Keratinocyte (primary cell): ENCODE results near the gene IPO11. TPM values are rescaled to one million over a fixed set of nuclear protein-coding genes. Genes with fewer than 3 reads are reported as not detected.

ENCODE experiments used
- DNase-seq: peaks from one replicate; pipeline ENCODE4 v3.0.0-alpha.2; 2011; ENCODE audit warnings: low read depth, missing footprints, low spot score
- FAIRE-seq: peaks from 2 replicates; lab custom pipeline; 2011; peaks lifted over from hg19 to GRCh38; lab: Jason Lieb, UNC
- H2AFZ ChIP-seq: 2 replicates; pipeline ENCODE4 v1.6.0; 2012; ENCODE audit warnings: low read length, control low read depth, inconsistent platforms; ENCODE audit not compliant: control insufficient read depth
- H3K27ac ChIP-seq: 2 replicates; pipeline ENCODE4 v1.5.1; 2011; ENCODE audit warnings: low read length; ENCODE audit not compliant: control insufficient read depth, insufficient read depth
- H3K27me3 ChIP-seq: 3 replicates; pipeline ENCODE4 v1.6.0; 2011; ENCODE audit warnings: low read length; ENCODE audit not compliant: control insufficient read depth, insufficient read depth; ENCODE audit errors: extremely low read depth
- H3K36me3 ChIP-seq, 2 experiments: 2 replicates in 1 of 2; 3 replicates in 1 of 2; pipeline ENCODE4 v1.5.1; 2011; ENCODE audit warnings: low read length in 2 of 2, mild to moderate bottlenecking in 1 of 2; ENCODE audit not compliant: control insufficient read depth in 2 of 2, insufficient read depth in 2 of 2; ENCODE audit errors: extremely low read depth in 1 of 2
- H3K4me1 ChIP-seq: 3 replicates; pipeline ENCODE4 v1.5.1; 2011; ENCODE audit warnings: low read length; ENCODE audit not compliant: control insufficient read depth, insufficient read depth; ENCODE audit errors: extremely low read depth
- H3K4me2 ChIP-seq: 3 replicates; pipeline ENCODE4 v1.6.0; 2011; ENCODE audit warnings: low read depth, low read length; ENCODE audit not compliant: control insufficient read depth, insufficient read depth; ENCODE audit errors: extremely low read depth
- H3K4me3 ChIP-seq, 3 experiments: fragments of 200-600 bp in 1 of 3; sonication (generic) in 1 of 3; 2 replicates in 2 of 3; 3 replicates in 1 of 3; pipeline ENCODE4 v1.5.1; 2011 to 2016; ENCODE audit warnings: low read length in 3 of 3, mild to moderate bottlenecking in 3 of 3, control low read depth in 2 of 3, inconsistent platforms in 1 of 3, low read depth in 1 of 3, mixed read lengths in 1 of 3, mixed run types in 1 of 3, moderate library complexity in 1 of 3; ENCODE audit not compliant: control insufficient read depth in 2 of 3, insufficient read depth in 2 of 3; ENCODE audit errors: extremely low read depth in 1 of 3
- H3K79me2 ChIP-seq: 2 replicates; pipeline ENCODE4 v1.6.0; 2012; ENCODE audit warnings: low read length; ENCODE audit not compliant: control insufficient read depth, insufficient read depth
- H3K9ac ChIP-seq: 3 replicates; pipeline ENCODE4 v1.6.0; 2011; ENCODE audit warnings: low read length; ENCODE audit not compliant: control insufficient read depth, insufficient read depth; ENCODE audit errors: extremely low read depth
- H3K9me1 ChIP-seq: 3 replicates; pipeline ENCODE4 v1.6.0; 2011; ENCODE audit warnings: low read length; ENCODE audit not compliant: control insufficient read depth, insufficient read depth; ENCODE audit errors: extremely low read depth
- H3K9me3 ChIP-seq: 2 replicates; pipeline ENCODE4 v1.5.1; 2012; ENCODE audit warnings: low read depth, low read length; ENCODE audit not compliant: control insufficient read depth
- H4K20me1 ChIP-seq: 3 replicates; pipeline ENCODE4 v1.6.0; 2011; ENCODE audit warnings: low read length; ENCODE audit not compliant: control insufficient read depth, insufficient read depth; ENCODE audit errors: extremely low read depth
- EZH2 ChIP-seq: IDR thresholded peaks from one replicate; pipeline ENCODE4 v1.6.1; 2012; ENCODE audit warnings: inconsistent platforms, mild to moderate bottlenecking, low read length, moderate library complexity
- dilution Hi-C: fragments of 300-500 bp; cut with MboI; formaldehyde crosslinking; loops from one replicate; pipeline ENCODE4 v1.7.0; 2020; ENCODE audit warnings: low sequenced_read_pairs; ENCODE audit not compliant: extremely low pct_ligation_motif_present
- polyA plus RNA-seq, 5 experiments: library from polyadenylated mRNA; depleted of rRNA in 3 of 5; stranded (reverse) in 3 of 5; stranded (forward) in 1 of 5; unstranded in 1 of 5; fragments of >200 nt; gene quantifications; 1 replicate in 1 of 5; 2 replicates in 3 of 5; 3 replicates in 1 of 5; pipeline versions ENCODE4 v1.2.1 to v1.2.3, GENCODE V29; 2011 to 2012; ENCODE audit warnings: missing spikeins in 2 of 5, low read depth in 1 of 5, low replicate concordance in 1 of 5
- TF ChIP-seq, protein P1 (sequence below), 3 experiments: IDR thresholded peaks in 1 of 3; conservative IDR thresholded peaks in 1 of 3; optimal IDR thresholded peaks in 1 of 3; 2 replicates in 2 of 3; 3 replicates in 1 of 3; pipeline versions ENCODE3 to v1.5.1; 2011; ENCODE audit warnings: low read length in 3 of 3, mild to moderate bottlenecking in 3 of 3, moderate library complexity in 2 of 3, control low read depth in 1 of 3, inconsistent platforms in 1 of 3; ENCODE audit not compliant: insufficient read depth in 2 of 3; ENCODE audit errors: extremely low read depth in 1 of 3

IPO11 gene
- polyA plus RNA-seq, 1 donor (not counting 4 experiments of a cell fraction or from before 2014, with no cell fraction given): 34.7 TPM

DNA sequence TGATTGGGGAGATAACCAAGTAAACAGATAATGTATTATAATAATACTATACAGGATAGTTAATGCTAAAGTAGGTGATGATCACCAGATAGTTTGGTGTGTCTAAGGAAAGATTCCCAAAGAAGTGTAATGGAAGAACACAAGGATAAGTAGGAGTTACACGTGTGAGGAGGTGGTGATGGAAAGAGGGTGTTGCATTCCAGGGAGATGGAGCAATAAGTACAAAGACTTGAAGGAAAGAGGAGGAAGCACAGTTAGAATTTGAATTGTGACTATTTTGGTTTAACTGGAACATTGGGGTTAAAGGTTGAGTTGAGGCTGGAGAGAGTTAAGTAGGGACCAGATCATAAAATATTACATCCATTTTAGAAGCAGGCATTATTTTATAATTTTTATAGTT lies 76.9 kb downstream of the IPO11 start:
- no peak for TF ChIP-seq EZH2
- Histone ChIP-seq H3K9me1 (no peaks in the 10 kb centered on the region), H2AFZ (no peak overlapping the region), H4K20me1 (no peaks in the 10 kb centered on the region), H3K4me2 (no peak overlapping the region), H3K9me3 (no peaks in the 10 kb centered on the region), H3K9ac (no peak overlapping the region), H3K27me3 (no peaks in the 10 kb centered on the region), H3K4me3 (no peak overlapping the region), H3K4me1 (no peaks in the 10 kb centered on the region), H3K79me2 (no peaks in the 10 kb centered on the region), H3K36me3 (peaks cover 2% of the 10 kb centered on the region in 2 experiments), H3K27ac (no peak overlapping the region)
- dilution Hi-C loops: no loop called here
- no peak for FAIRE-seq
- no peak for DNase-seq

DNA sequence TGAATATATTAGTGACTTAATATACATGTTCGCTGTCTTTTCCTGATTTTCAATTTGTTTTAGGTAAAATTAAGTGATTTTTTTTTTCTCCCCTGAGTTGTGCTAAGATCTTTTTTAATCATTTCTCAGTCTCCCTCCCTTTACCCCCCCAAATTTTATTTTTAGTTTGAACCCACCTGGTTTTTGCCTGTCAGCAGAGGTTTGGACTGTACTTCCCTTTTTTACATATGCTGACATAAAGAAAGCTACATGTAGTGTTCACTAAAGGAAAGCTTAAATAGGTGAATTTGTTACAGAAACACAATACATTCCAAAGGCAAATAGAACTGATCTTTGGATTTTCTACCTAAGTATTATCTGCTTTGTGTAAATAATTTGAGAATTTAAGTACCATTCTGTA lies 82.2 kb downstream of the IPO11 start:
- no peak overlapping the region for H2AFZ ChIP-seq
- H3K9ac ChIP-seq: no peak overlapping the region
- no peaks in the 10 kb centered on the region for H3K79me2 ChIP-seq
- H3K4me3 ChIP-seq: no peak overlapping the region
- peaks cover 4 to 5% of the 10 kb centered on the region in 2 experiments for H3K36me3 ChIP-seq
- H3K27ac ChIP-seq: no peak overlapping the region
- DNase-seq (no peak), FAIRE-seq (no peak)
- no peak overlapping the region for H3K4me2 ChIP-seq
- H3K27me3 ChIP-seq: no peaks in the 10 kb centered on the region
- H3K9me1 ChIP-seq: no peaks in the 10 kb centered on the region
- dilution Hi-C loops: no loop called here
- H3K4me1 ChIP-seq: no peaks in the 10 kb centered on the region
- no peaks in the 10 kb centered on the region for H4K20me1 ChIP-seq
- no peaks in the 10 kb centered on the region for H3K9me3 ChIP-seq
- TF ChIP-seq, protein P1, sequence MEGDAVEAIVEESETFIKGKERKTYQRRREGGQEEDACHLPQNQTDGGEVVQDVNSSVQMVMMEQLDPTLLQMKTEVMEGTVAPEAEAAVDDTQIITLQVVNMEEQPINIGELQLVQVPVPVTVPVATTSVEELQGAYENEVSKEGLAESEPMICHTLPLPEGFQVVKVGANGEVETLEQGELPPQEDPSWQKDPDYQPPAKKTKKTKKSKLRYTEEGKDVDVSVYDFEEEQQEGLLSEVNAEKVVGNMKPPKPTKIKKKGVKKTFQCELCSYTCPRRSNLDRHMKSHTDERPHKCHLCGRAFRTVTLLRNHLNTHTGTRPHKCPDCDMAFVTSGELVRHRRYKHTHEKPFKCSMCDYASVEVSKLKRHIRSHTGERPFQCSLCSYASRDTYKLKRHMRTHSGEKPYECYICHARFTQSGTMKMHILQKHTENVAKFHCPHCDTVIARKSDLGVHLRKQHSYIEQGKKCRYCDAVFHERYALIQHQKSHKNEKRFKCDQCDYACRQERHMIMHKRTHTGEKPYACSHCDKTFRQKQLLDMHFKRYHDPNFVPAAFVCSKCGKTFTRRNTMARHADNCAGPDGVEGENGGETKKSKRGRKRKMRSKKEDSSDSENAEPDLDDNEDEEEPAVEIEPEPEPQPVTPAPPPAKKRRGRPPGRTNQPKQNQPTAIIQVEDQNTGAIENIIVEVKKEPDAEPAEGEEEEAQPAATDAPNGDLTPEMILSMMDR (optimal IDR thresholded peaks at IDR 0.05 in 1 of 3, IDR thresholded peaks at IDR 0.05 in 1 of 3, conservative IDR thresholded peaks at IDR 0.05 in 1 of 3; ENCODE audit: extremely low read depth in 1 of 3, insufficient read depth in 2 of 3, low read length in 3 of 3): no peak
- TF ChIP-seq EZH2: no peak

DNA sequence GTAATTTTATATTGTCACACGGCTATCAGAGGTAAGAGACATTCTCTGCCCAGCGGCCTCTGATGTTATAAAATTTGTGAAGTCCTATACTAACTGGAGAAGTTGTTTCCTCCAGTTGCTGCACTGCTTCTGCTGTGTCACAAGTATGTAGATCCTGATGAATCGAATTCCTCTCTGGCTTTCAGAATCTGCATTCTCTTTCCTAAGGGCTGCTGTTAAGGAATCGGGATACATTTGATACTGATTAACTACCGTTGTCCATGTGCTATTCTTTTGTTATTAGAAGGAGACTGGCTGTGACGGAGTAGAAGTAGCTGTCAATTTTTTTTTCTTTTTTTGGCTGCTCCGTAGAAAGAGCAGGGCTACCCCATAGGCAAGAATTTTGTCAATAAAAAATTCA lies 84.3 kb downstream of the IPO11 start:
- Histone ChIP-seq H3K9ac (no peak overlapping the region), H3K4me1 (no peaks in the 10 kb centered on the region), H3K4me2 (no peak overlapping the region), H3K4me3 (no peak overlapping the region), H3K9me1 (no peaks in the 10 kb centered on the region), H4K20me1 (no peaks in the 10 kb centered on the region), H3K79me2 (no peaks in the 10 kb centered on the region), H3K27ac (no peak overlapping the region), H3K36me3 (peaks cover 1 to 5% of the 10 kb centered on the region in 2 experiments), H3K27me3 (no peaks in the 10 kb centered on the region), H3K9me3 (no peaks in the 10 kb centered on the region), H2AFZ (no peak overlapping the region)
- no peak for DNase-seq
- dilution Hi-C loops: no loop called here
- no peak for FAIRE-seq
- TF ChIP-seq EZH2: no peak
- TF ChIP-seq, protein P1 (optimal IDR thresholded peaks at IDR 0.05 in 1 of 3, IDR thresholded peaks at IDR 0.05 in 1 of 3, conservative IDR thresholded peaks at IDR 0.05 in 1 of 3; ENCODE audit: extremely low read depth in 1 of 3, insufficient read depth in 2 of 3, low read length in 3 of 3): no peak
